ENCODE results near the gene ERCC5.

The ERCC5 gene

DNA sequence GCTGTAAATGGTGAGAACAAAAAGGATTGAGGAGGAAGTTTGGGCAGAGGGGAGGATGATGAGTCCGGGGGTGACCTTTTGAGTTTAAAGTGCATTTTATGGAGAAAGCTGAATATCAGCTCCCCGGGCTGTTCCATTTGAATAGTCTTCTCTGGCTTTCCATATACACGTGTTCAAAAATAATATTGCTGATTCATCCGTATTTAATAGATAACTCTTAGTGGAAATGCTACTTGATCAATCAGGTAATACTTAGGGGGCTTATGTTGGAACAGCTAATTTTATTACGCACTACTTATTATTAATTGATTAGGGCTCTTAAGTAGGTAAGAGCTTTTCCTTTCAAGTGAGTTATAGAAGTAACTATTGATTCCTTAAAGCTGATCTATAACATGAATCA is 76.4 kb downstream of the ERCC5 start:
- no peak overlapping the region for H3K27ac ChIP-seq (replicated peaks)
- no peaks in the 10 kb centered on the region for H3K27me3 ChIP-seq (ENCODE audit: insufficient read depth, poor library complexity, severe bottlenecking)
- no peak overlapping the region for H3K4me3 ChIP-seq (replicated peaks; ENCODE audit: insufficient read depth, low read length)
- DNase-seq (ENCODE audit: low read depth in 1 of 2, low spot score in 1 of 2) = no peak
- TF ChIP-seq GABPA (IDR thresholded peaks at IDR 0.05; ENCODE audit: low read depth) = no peak
- TF ChIP-seq POLR2AphosphoS5 (IDR thresholded peaks at IDR 0.05; ENCODE audit: low read depth) = no peak
- TF ChIP-seq, protein P1, sequence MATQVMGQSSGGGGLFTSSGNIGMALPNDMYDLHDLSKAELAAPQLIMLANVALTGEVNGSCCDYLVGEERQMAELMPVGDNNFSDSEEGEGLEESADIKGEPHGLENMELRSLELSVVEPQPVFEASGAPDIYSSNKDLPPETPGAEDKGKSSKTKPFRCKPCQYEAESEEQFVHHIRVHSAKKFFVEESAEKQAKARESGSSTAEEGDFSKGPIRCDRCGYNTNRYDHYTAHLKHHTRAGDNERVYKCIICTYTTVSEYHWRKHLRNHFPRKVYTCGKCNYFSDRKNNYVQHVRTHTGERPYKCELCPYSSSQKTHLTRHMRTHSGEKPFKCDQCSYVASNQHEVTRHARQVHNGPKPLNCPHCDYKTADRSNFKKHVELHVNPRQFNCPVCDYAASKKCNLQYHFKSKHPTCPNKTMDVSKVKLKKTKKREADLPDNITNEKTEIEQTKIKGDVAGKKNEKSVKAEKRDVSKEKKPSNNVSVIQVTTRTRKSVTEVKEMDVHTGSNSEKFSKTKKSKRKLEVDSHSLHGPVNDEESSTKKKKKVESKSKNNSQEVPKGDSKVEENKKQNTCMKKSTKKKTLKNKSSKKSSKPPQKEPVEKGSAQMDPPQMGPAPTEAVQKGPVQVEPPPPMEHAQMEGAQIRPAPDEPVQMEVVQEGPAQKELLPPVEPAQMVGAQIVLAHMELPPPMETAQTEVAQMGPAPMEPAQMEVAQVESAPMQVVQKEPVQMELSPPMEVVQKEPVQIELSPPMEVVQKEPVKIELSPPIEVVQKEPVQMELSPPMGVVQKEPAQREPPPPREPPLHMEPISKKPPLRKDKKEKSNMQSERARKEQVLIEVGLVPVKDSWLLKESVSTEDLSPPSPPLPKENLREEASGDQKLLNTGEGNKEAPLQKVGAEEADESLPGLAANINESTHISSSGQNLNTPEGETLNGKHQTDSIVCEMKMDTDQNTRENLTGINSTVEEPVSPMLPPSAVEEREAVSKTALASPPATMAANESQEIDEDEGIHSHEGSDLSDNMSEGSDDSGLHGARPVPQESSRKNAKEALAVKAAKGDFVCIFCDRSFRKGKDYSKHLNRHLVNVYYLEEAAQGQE (IDR thresholded peaks at IDR 0.05; ENCODE audit: insufficient replicate concordance, low read depth) = no peak
- no peak for TF ChIP-seq SPI1 (IDR thresholded peaks at IDR 0.05; ENCODE audit: borderline replicate concordance, low read depth)
- TF ChIP-seq, protein P2, sequence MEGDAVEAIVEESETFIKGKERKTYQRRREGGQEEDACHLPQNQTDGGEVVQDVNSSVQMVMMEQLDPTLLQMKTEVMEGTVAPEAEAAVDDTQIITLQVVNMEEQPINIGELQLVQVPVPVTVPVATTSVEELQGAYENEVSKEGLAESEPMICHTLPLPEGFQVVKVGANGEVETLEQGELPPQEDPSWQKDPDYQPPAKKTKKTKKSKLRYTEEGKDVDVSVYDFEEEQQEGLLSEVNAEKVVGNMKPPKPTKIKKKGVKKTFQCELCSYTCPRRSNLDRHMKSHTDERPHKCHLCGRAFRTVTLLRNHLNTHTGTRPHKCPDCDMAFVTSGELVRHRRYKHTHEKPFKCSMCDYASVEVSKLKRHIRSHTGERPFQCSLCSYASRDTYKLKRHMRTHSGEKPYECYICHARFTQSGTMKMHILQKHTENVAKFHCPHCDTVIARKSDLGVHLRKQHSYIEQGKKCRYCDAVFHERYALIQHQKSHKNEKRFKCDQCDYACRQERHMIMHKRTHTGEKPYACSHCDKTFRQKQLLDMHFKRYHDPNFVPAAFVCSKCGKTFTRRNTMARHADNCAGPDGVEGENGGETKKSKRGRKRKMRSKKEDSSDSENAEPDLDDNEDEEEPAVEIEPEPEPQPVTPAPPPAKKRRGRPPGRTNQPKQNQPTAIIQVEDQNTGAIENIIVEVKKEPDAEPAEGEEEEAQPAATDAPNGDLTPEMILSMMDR (IDR thresholded peaks at IDR 0.05; ENCODE audit: insufficient read depth, low read length) = no peak
